Measurements from ENCODE around the gene NINJ2. TPM values are rescaled to one million over a fixed set of nuclear protein-coding genes. Genes with fewer than 3 reads are reported as not detected.

NINJ2 gene
- total and polyA plus RNA-seq, 10 of the 15 experiments (the other 5 are each of a cell fraction or from before 2014, with no cell fraction given) = 8.9 to 51.6 (median 21.3) TPM

DNA sequence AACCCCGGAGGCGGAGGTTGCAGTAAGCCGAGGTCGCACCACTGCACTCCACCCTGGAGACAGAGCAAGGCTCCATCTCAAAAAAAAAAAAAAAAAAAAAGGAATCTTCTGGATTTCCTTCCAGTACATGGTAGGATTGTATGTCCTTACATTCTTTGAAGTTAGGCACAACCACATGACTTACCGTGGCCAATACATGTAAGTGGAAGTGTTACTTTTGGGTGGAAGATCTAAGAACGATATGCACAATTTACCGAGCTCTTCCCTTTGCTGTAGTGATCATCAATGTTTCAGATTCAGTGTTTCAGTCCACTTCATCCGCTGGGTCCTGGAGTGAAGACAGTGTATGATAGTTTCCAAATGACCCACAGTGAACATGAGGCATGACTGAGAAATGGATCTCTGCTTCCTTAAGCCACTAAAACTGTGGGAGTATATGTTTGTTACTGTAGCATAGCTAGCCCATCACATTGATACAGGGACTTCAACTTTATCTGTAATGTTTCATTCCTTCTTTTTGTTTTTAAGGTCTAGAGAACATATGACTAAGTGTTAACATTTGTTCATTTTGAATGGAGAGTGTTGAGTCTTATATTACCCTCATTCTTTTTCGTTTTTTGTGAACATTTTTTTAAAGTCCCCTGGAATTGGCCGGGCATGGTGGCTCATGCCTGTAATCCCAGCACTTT is 18.5 kb upstream of the NINJ2 start (continued):
- TF ChIP-seq HCFC1 (IDR thresholded peaks at IDR 0.05; ENCODE audit: low read length) (no peak), TAF1 (IDR thresholded peaks at IDR 0.05; ENCODE audit: borderline replicate concordance, low read depth, low read length) (no peak), NFYB (IDR thresholded peaks at IDR 0.05; ENCODE audit: insufficient read depth, low read depth, low read length) (peak; percentile 52; the same call in 1 of the 2 replicates), NFIC (IDR thresholded peaks at IDR 0.05; ENCODE audit: low read depth, low read length) (no peak), CEBPB (IDR thresholded peaks at IDR 0.05; ENCODE audit: borderline replicate concordance in 1 of 2, low read depth in 2 of 2, low read length in 2 of 2) (no peak), NR2C2 (IDR thresholded peaks at IDR 0.05; ENCODE audit: borderline replicate concordance, control insufficient read depth, insufficient read length, low read depth) (no peak), EED (IDR thresholded peaks at IDR 0.05; ENCODE audit: low read depth) (peak; percentile 39; the same call in 1 of the 2 replicates)

DNA sequence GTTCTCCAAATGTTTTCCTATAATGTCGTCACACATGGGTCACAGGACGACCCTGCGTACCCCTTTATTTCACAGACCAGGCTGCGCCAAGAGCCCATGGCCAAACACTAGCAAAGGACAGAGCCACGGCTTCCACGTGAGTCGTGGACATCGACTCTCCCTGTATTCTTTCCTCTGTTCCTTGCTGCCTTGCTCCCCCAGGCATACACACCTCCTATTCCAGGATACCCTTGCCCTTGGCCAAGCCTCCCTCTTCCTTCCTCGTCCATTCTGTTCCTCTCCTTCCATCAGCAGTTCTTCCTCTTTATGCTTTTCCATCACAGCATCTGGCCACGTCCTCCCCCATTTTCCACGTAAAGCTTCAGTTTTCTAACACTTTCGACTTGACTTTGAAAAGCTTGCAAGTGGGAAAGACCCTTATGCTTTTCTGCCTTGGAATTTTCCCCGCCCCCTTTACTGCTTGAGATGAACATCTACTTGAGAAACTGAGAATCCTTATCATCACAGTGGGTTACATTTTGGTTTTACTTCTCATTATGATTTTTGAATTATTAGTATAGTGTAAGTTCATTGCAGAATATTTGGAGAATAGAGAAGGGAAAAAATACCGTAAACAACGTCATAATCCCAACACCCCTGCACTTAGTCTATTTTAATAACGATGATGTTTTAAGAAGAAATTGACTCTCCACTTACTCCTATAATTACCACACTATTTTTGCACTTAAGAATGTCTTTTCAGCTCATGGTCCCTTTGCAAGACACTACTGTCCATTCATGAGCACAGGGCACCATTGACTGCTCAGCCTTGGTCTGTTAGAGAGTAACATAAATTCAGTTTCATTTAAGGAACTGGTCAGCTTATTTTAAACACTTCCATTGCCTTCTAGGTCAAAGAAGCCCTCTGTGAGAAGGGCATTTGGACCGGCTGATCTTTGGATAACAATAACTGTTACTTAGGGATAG is 15.8 kb upstream of the NINJ2 start:
- POLR2A ChIA-PET = interaction anchor here (0.5 to 9.5 kb wide), 9 partner anchors 11 to 135 kb away, joined by 3 to 118 read pairs (median 4); partner anchors contain the start of gene WNK1
- TSS peak; percentile 53 for BruUV-seq (replicated peaks)
- intact Hi-C loops (cut with micrococcal nuclease; ENCODE audit: unreplicated experiment) (no loop called here), in situ Hi-C loops (cut with MboI) (no loop called here)
- Histone ChIP-seq H3K9ac (ENCODE audit: control insufficient read depth, insufficient read depth, low read length) (peak overlapping the region; percentile 58; the same call in 1 of the 2 replicates), H3K27ac (ENCODE audit: control insufficient read depth, insufficient read depth) (peak overlapping the region; percentile 81), H3K27me3 (replicated peaks in 1 of 2; ENCODE audit: control insufficient read depth in 2 of 2, insufficient read depth in 2 of 2, low read length in 1 of 2) (no peaks in the 10 kb centered on the region), H3K79me2 (ENCODE audit: control insufficient read depth, insufficient read depth, low read length) (no peaks in the 10 kb centered on the region; the same call in 1 of the 2 replicates), H2AFZ (ENCODE audit: control insufficient read depth, low read depth, low read length) (peak overlapping the region; percentile 61), H3K4me2 (ENCODE audit: control insufficient read depth, insufficient read depth) (peak overlapping the region; percentile 87), H4K20me1 (ENCODE audit: control insufficient read depth, insufficient read depth) (no peaks in the 10 kb centered on the region), H3K4me1 (ENCODE audit: control insufficient read depth, insufficient read depth, low read length) (peaks cover 41% of the 10 kb centered on the region), H3K4me3 (no peak overlapping the region), H3K36me3 (ENCODE audit: control insufficient read depth in 2 of 2, insufficient read depth in 2 of 2, low read length in 1 of 2) (no peaks in the 10 kb centered on the region), H3K9me3 (replicated peaks; ENCODE audit: control insufficient read depth, insufficient read depth, low read length) (no peaks in the 10 kb centered on the region)
- SMC1A ChIA-PET (ENCODE audit: uncharacterized antibody, unreplicated experiment) = interaction anchor here (0.5 to 9.9 kb wide), 17 partner anchors 6 to 302 kb away, joined by 3 to 194 read pairs (median 4); partner anchors contain the start of gene WNK1
- 55% methylated on average over 17 of the region's 17 CpGs for WGBS (ENCODE audit: insufficient coverage, insufficient replicate concordance, low lambda C conversion rate, missing lambda C conversion rate)
- RAD21 ChIA-PET (ENCODE audit: unreplicated experiment) = interaction anchor here (0.7 to 15.9 kb wide), 11 partner anchors 12 to 145 kb away, joined by 3 to 396 read pairs (median 4); partner anchors contain the start of gene WNK1
- DNase-seq (ENCODE audit: low read depth, low spot score) (peak; percentile 51), ATAC-seq (peak; percentile 2; the same call in 1 of the 3 replicates), FAIRE-seq (no peak)
- CTCF ChIA-PET = interaction anchor here (0.9 to 9.5 kb wide), 4 partner anchors 11 to 70 kb away, joined by 3 to 123 read pairs (median 14); partner anchors contain the start of gene WNK1
- TF ChIP-seq, protein P1, sequence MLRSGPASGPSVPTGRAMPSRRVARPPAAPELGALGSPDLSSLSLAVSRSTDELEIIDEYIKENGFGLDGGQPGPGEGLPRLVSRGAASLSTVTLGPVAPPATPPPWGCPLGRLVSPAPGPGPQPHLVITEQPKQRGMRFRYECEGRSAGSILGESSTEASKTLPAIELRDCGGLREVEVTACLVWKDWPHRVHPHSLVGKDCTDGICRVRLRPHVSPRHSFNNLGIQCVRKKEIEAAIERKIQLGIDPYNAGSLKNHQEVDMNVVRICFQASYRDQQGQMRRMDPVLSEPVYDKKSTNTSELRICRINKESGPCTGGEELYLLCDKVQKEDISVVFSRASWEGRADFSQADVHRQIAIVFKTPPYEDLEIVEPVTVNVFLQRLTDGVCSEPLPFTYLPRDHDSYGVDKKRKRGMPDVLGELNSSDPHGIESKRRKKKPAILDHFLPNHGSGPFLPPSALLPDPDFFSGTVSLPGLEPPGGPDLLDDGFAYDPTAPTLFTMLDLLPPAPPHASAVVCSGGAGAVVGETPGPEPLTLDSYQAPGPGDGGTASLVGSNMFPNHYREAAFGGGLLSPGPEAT (IDR thresholded peaks at IDR 0.05; ENCODE audit: low read depth) = peak; percentile 82
- TF ChIP-seq BCL11A (IDR thresholded peaks at IDR 0.05; ENCODE audit: low read depth, low read length) = no peak
- TF ChIP-seq MYB (IDR thresholded peaks at IDR 0.05; ENCODE audit: borderline replicate concordance, low read depth, low read length) = no peak
- TF ChIP-seq NBN (IDR thresholded peaks at IDR 0.05) = peak; percentile 43
- TF ChIP-seq POLR2A (IDR thresholded peaks at IDR 0.05; ENCODE audit: low read depth, low read length) = no peak
- TF ChIP-seq NKRF (conservative IDR thresholded peaks at IDR 0.05) = no peak
- TF ChIP-seq SMARCA5 (IDR thresholded peaks at IDR 0.05) = peak; percentile 73; the same call in 1 of the 2 replicates

All from GM12878 (cell line).